Lung (tissue), 12 donors: ENCODE results near the gene TJP1. TPM values are rescaled to one million over a fixed set of nuclear protein-coding genes. Genes with fewer than 3 reads are reported as not detected.

Experiments
- ATAC-seq: fragments of 200-7000 bp; cut with Tn5 transposase; one replicate; pipeline ENCODE4 v1.9.1; 2020; ENCODE audit warnings: moderate number of reproducible peaks; ENCODE audit not compliant: insufficient read depth, low FRiP score
- DNase-seq, 3 donors: peaks; one replicate each; pipeline ENCODE4 v3.0.0-alpha.2; 2013 to 2017
- H3K27ac ChIP-seq, 2 donors: one replicate each; pipeline ENCODE4 v1.5.1; 2013; ENCODE audit warnings: mild to moderate bottlenecking in 2 of 2, moderate library complexity in 2 of 2, control low read depth in 1 of 2, inconsistent platforms in 1 of 2, low read depth in 1 of 2, low read length in 1 of 2
- H3K27me3 ChIP-seq, 3 donors: one replicate each; pipeline ENCODE4 v1.5.1; 2013; ENCODE audit warnings: low read length in 2 of 3; ENCODE audit not compliant: control insufficient read depth in 3 of 3, insufficient read depth in 3 of 3
- H3K36me3 ChIP-seq, 4 donors: one replicate each; pipeline ENCODE4 v1.5.1; 2013; ENCODE audit warnings: low read length in 4 of 4, mild to moderate bottlenecking in 1 of 4, moderate library complexity in 1 of 4; ENCODE audit not compliant: control insufficient read depth in 4 of 4, insufficient read depth in 4 of 4
- H3K4me1 ChIP-seq, 5 donors: one replicate each; pipeline ENCODE4 v1.5.1; 2013; ENCODE audit warnings: low read length in 5 of 5, mild to moderate bottlenecking in 2 of 5, moderate library complexity in 1 of 5; ENCODE audit not compliant: control insufficient read depth in 5 of 5, insufficient read depth in 5 of 5
- H3K4me3 ChIP-seq: one replicate; pipeline ENCODE4 v1.5.1; 2013; ENCODE audit warnings: mild to moderate bottlenecking, control low read depth, moderate library complexity
- H3K9ac ChIP-seq, 2 donors: one replicate each; pipeline ENCODE4 v1.5.1; 2013; ENCODE audit warnings: low read length in 2 of 2, control low read depth in 1 of 2; ENCODE audit not compliant: insufficient read depth in 1 of 2
- H3K9me3 ChIP-seq, 4 donors: one replicate each; pipeline ENCODE4 v1.5.1; 2013; ENCODE audit warnings: low read length in 3 of 4, mild to moderate bottlenecking in 1 of 4, moderate library complexity in 1 of 4; ENCODE audit not compliant: control insufficient read depth in 4 of 4, insufficient read depth in 3 of 4
- WGBS, 2 donors: extraction: QIAGEN DNeasy Blood & Tissue Kit; methylation state at CpG; one replicate each; pipeline ENCODE4 v1.1.7; 2013; 5-methylcytosine and 5-hydroxymethylcytosine counted together
- polyA plus RNA-seq, 2 donors: library from polyadenylated mRNA; stranded (reverse); fragments of 200-250 nt; gene quantifications; one replicate each; pipeline ENCODE4 v1.2.1, GENCODE V29; 2013
- total RNA-seq, 2 donors: library from RNA; depleted of rRNA in 1 of 2; stranded (reverse); fragments of >200 nt in 1 of 2; gene quantifications; one replicate each; pipeline ENCODE4 v1.2.1, GENCODE V29; 2014 to 2021
- TF ChIP-seq, protein P1 (sequence below): IDR thresholded peaks from 2 replicates; pipeline ENCODE4 v1.5.1; 2012; ENCODE audit warnings: mild to moderate bottlenecking; ENCODE audit errors: control extremely low read depth, extremely low read depth
- donor health status: control.
- donor health status: control.
- donor health status: Bipolar disorder and iron deficiency.
- donor health status: healthy.
- donor health status: DM: yes; HTN: yes; CAD: no.

TJP1 gene
- total and polyA plus RNA-seq, 4 donors: 20.6 to 211 (median 53.8) TPM

GRCh38 chr15:29805043-29805707 is 17.1 kb downstream of the TJP1 start:
- peak; percentile 66 for ATAC-seq
- no peaks in the 10 kb centered on the region for H3K27me3 ChIP-seq
- no peak overlapping the region for H3K4me3 ChIP-seq
- H3K27ac ChIP-seq: peak overlapping the region in 1 of 2 donors; percentile 74
- TF ChIP-seq, protein P1, sequence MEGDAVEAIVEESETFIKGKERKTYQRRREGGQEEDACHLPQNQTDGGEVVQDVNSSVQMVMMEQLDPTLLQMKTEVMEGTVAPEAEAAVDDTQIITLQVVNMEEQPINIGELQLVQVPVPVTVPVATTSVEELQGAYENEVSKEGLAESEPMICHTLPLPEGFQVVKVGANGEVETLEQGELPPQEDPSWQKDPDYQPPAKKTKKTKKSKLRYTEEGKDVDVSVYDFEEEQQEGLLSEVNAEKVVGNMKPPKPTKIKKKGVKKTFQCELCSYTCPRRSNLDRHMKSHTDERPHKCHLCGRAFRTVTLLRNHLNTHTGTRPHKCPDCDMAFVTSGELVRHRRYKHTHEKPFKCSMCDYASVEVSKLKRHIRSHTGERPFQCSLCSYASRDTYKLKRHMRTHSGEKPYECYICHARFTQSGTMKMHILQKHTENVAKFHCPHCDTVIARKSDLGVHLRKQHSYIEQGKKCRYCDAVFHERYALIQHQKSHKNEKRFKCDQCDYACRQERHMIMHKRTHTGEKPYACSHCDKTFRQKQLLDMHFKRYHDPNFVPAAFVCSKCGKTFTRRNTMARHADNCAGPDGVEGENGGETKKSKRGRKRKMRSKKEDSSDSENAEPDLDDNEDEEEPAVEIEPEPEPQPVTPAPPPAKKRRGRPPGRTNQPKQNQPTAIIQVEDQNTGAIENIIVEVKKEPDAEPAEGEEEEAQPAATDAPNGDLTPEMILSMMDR: no peak
- peak overlapping the region in 1 of 2 donors; percentile 57 for H3K9ac ChIP-seq
- peak; percentile 71 to 98 (median 96) for DNase-seq
- H3K4me1 ChIP-seq: peaks cover 0 to 42% (median 13%) of the 10 kb centered on the region in 5 donors
- H3K9me3 ChIP-seq: no peaks in the 10 kb centered on the region
- 44 to 79% methylated on average over 1 of the region's 1 CpG for WGBS, 2 donors
- H3K36me3 ChIP-seq: no peaks in the 10 kb centered on the region

DNA sequence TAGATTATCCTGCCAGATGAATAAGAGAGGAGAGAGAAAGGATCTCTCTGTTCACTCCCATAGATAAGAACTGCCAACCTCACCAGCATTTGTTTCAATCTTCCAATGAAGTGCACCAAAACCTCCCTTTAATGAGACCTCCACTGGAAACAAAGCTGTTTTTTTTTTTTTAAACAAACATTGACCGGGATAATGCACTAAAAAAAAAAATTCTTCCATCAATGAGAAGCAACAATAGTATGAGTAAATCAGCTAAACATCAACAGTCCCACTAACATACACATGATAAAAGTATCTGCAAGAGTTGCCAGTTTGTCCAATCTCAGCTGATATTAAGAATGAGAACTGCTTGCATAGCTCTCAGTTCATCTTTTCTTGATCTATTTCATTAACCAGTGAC is 19.9 kb downstream of the TJP1 start:
- Histone ChIP-seq H3K36me3 (peaks cover 0 to 2% (median under 1%) of the 10 kb centered on the region in 4 donors), H3K9me3 (no peaks in the 10 kb centered on the region), H3K27ac (no peak overlapping the region), H3K4me1 (peaks cover 0 to 42% (median 15%) of the 10 kb centered on the region in 5 donors), H3K27me3 (no peaks in the 10 kb centered on the region), H3K9ac (peak overlapping the region in 1 of 2 donors; percentile 50), H3K4me3 (no peak overlapping the region)
- 45 to 47% methylated on average over 1 of the region's 1 CpG for WGBS, 2 donors
- DNase-seq (peak in 1 of 3 donors; percentile 38), ATAC-seq (no peak)
- TF ChIP-seq, protein P1: no peak

- Histone ChIP-seq H3K9me3 (no peaks in the 10 kb centered on the region), H3K4me1 (peaks cover 0 to 36% (median 15%) of the 10 kb centered on the region in 5 donors), H3K36me3 (peaks cover 0 to 2% (median under 1%) of the 10 kb centered on the region in 4 donors), H3K27me3 (no peaks in the 10 kb centered on the region), H3K27ac (peak overlapping the region in 1 of 2 donors; percentile 53), H3K4me3 (no peak overlapping the region), H3K9ac (peak overlapping the region in 1 of 2 donors; percentile 75)
- DNase-seq: peak in 2 of 3 donors; percentile 77 to 81
- TF ChIP-seq, protein P1: no peak
- ATAC-seq: no peak
- WGBS, 2 donors: 44 to 53% methylated on average over 7 of the region's 7 CpGs
Observed at GRCh38 chr15:29800491-29801366, 21.5 kb downstream of the TJP1 start.
